NCI-H2081 treated with DMSO at 0.1 percent for 48 hours (cell line): ENCODE measurements around the gene MFGE8.
"Not testable (repeated sequence)": the region's sequence is repeated elsewhere in the genome, so short reads cannot be mapped to it uniquely, and the experiment has no call there.

Experiments
- DNase-seq: peaks from one replicate; lab custom pipeline; 2025; lab: John Stamatoyannopoulos, UW

Gene MFGE8

GRCh38 chr15:88913017-88913849 is at the start of gene MFGE8:
MFGE8 (minus strand) TSS chr15:88913379; CDS start chr15:88913319, 60 bp downstream.
- no peak for DNase-seq

- DNase-seq: no peak
Observed at GRCh38 chr15:88959445-88959844, 46.3 kb upstream of the MFGE8 start.

- no peak for DNase-seq
Observed at GRCh38 chr15:88956906-88957305, 43.7 kb upstream of the MFGE8 start.

- DNase-seq: no peak
Observed at GRCh38 chr15:88956263-88956662, 43.1 kb upstream of the MFGE8 start.

- DNase-seq: no peak
Observed at GRCh38 chr15:88954431-88955277, 41.5 kb upstream of the MFGE8 start.

- no peak for DNase-seq
Observed at GRCh38 chr15:88950600-88951160, 37.5 kb upstream of the MFGE8 start.

- DNase-seq: no peak
Observed at GRCh38 chr15:88949734-88950400, 36.7 kb upstream of the MFGE8 start.

GRCh38 chr15:88940110-88940675 is 27.0 kb upstream of the MFGE8 start:
- DNase-seq: no peak

GRCh38 chr15:88939486-88939806 is 26.3 kb upstream of the MFGE8 start:
- no peak for DNase-seq

GRCh38 chr15:88938802-88939485 is 25.8 kb upstream of the MFGE8 start:
- no peak for DNase-seq

GRCh38 chr15:88934449-88934848 is 21.3 kb upstream of the MFGE8 start:
- DNase-seq: not testable (repeated sequence)

GRCh38 chr15:88932875-88933330 is 19.7 kb upstream of the MFGE8 start:
- no peak for DNase-seq

- DNase-seq: no peak
Observed at GRCh38 chr15:88932271-88932874, 19.2 kb upstream of the MFGE8 start.

GRCh38 chr15:88930579-88930978 is 17.4 kb upstream of the MFGE8 start:
- DNase-seq: no peak

- not testable (repeated sequence) for DNase-seq
Observed at GRCh38 chr15:88929358-88930098, 16.3 kb upstream of the MFGE8 start.

GRCh38 chr15:88928192-88928591 is 15.0 kb upstream of the MFGE8 start:
- DNase-seq: not testable (repeated sequence)

- DNase-seq: not testable (repeated sequence)
Observed at GRCh38 chr15:88925648-88926047, 12.5 kb upstream of the MFGE8 start.

- not testable (repeated sequence) for DNase-seq
Observed at GRCh38 chr15:88920892-88921435, 7.8 kb upstream of the MFGE8 start.

- no peak for DNase-seq
Observed at GRCh38 chr15:88920186-88920891, 7.2 kb upstream of the MFGE8 start.
